Measurements from ENCODE around the gene PLEKHG2.

DNA sequence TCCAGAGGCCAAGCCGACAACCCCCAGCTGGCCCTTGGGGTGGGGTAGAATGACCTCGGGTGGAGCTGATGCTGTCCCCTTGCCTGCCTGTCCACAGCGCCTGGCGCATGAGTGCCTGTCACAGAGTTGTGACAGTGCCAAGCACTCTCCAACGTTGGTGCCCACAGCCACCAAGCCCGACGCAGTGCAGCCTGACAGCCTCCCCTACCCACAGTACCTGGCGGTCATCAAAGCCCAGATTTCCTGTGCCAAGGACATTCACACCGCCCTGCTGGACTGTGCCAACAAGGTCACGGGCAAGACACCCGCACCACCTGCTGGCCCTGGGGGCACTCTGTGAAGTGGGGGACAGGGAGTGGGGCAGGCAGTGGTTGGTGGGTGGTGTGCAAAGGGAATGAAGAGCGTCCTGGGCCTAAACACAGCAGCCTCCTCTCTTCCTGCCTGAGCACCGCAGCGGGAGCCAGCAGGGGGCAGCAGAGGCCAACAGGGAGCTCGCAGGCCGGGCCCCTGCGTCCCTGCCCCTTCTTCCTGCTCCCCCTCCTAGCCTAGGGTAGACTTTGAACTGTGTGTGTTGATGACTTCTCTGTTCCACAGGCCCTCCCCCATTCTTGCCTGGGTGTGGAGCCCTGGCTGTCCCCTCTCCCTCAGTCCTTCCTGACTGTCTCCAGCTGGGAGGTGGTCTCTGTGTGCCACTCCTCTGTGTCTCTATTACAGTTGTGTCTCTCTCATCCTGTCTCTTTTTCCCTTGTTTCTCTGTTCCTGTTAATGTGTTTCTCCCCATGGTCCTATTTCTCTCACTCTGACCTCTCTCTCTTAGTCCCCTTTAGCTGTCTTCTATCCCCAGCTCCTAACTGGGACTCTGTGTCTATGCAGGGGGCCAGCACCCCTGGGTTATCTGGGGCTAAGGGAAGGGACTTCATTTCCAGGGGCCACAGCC, 14.8 kb upstream of the PLEKHG2 start:
- TF ChIP-seq, protein P1, sequence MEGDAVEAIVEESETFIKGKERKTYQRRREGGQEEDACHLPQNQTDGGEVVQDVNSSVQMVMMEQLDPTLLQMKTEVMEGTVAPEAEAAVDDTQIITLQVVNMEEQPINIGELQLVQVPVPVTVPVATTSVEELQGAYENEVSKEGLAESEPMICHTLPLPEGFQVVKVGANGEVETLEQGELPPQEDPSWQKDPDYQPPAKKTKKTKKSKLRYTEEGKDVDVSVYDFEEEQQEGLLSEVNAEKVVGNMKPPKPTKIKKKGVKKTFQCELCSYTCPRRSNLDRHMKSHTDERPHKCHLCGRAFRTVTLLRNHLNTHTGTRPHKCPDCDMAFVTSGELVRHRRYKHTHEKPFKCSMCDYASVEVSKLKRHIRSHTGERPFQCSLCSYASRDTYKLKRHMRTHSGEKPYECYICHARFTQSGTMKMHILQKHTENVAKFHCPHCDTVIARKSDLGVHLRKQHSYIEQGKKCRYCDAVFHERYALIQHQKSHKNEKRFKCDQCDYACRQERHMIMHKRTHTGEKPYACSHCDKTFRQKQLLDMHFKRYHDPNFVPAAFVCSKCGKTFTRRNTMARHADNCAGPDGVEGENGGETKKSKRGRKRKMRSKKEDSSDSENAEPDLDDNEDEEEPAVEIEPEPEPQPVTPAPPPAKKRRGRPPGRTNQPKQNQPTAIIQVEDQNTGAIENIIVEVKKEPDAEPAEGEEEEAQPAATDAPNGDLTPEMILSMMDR (IDR thresholded peaks at IDR 0.05), result peak; percentile 95 to 100 (median 98)
- peak in 1 of 2 donors; percentile 17 for TF ChIP-seq POLR2A (IDR thresholded peaks at IDR 0.05)
